ENCODE data around the gene SGF29.
"Not testable (repeated sequence)": the region's sequence is repeated elsewhere in the genome, so short reads cannot be mapped to it uniquely, and the experiment has no call there.

SGF29 gene

GRCh38 chr16:28595451-28595850 lies 41.7 kb downstream of the SGF29 start:
- H3K27me3 Mint-ChIP-seq, H3K9me3 Mint-ChIP-seq, H3K4me3 Mint-ChIP-seq, H3K4me1 Mint-ChIP-seq, H3K36me3 Mint-ChIP-seq, H3K27ac Mint-ChIP-seq: not testable (repeated sequence)

- Mint-ChIP-seq H3K27me3 (no peaks in the 10 kb centered on the region), H3K27ac (no peak overlapping the region), H3K4me3 (no peak overlapping the region), H3K9me3 (no peaks in the 10 kb centered on the region), H3K36me3 (peaks cover 3% of the 10 kb centered on the region), H3K4me1 (peaks cover 7% of the 10 kb centered on the region)
Measured at GRCh38 chr16:28596115-28596630, 42.5 kb downstream of the SGF29 start.

GRCh38 chr16:28596840-28597691 lies 43.3 kb downstream of the SGF29 start, which contains the start of gene SULT1A2:
SULT1A2 (minus strand) TSS chr16:28597050; CDS start chr16:28595930, 1,120 bp downstream.
- no peaks in the 10 kb centered on the region for H3K27me3 Mint-ChIP-seq

GRCh38 chr16:28597692-28598261 lies 44.1 kb downstream of the SGF29 start:
- Mint-ChIP-seq H3K4me1 (peaks cover 7% of the 10 kb centered on the region), H3K4me3 (no peak overlapping the region), H3K27me3 (no peaks in the 10 kb centered on the region), H3K27ac (no peak overlapping the region), H3K36me3 (no peaks in the 10 kb centered on the region), H3K9me3 (no peaks in the 10 kb centered on the region)

More at GRCh38 chr16:28596840-28597691, 43.3 kb downstream of the SGF29 start, which contains the start of gene SULT1A2:
- no peaks in the 10 kb centered on the region for H3K9me3 Mint-ChIP-seq
- H3K36me3 Mint-ChIP-seq = no peaks in the 10 kb centered on the region
- H3K4me1 Mint-ChIP-seq = peaks cover 7% of the 10 kb centered on the region
- no peak within 1 kb of the TSS for H3K4me3 Mint-ChIP-seq
- no peak within 1 kb of the TSS for H3K27ac Mint-ChIP-seq

- not testable (repeated sequence) for H3K9me3 Mint-ChIP-seq, H3K27me3 Mint-ChIP-seq, H3K4me3 Mint-ChIP-seq, H3K4me1 Mint-ChIP-seq, H3K36me3 Mint-ChIP-seq, H3K27ac Mint-ChIP-seq
Measured at GRCh38 chr16:28599377-28600285, 45.9 kb downstream of the SGF29 start.

GRCh38 chr16:28600965-28601364 lies 47.2 kb downstream of the SGF29 start:
- not testable (repeated sequence) for H3K9me3 Mint-ChIP-seq, H3K36me3 Mint-ChIP-seq, H3K4me1 Mint-ChIP-seq, H3K4me3 Mint-ChIP-seq, H3K27ac Mint-ChIP-seq, H3K27me3 Mint-ChIP-seq

- H3K27ac Mint-ChIP-seq, H3K9me3 Mint-ChIP-seq, H3K4me1 Mint-ChIP-seq, H3K4me3 Mint-ChIP-seq, H3K36me3 Mint-ChIP-seq, H3K27me3 Mint-ChIP-seq: not testable (repeated sequence)
Measured at GRCh38 chr16:28601589-28601988, 47.9 kb downstream of the SGF29 start.

GRCh38 chr16:28602062-28602461 lies 48.3 kb downstream of the SGF29 start:
- H3K36me3 Mint-ChIP-seq, H3K4me3 Mint-ChIP-seq, H3K27ac Mint-ChIP-seq, H3K9me3 Mint-ChIP-seq, H3K27me3 Mint-ChIP-seq, H3K4me1 Mint-ChIP-seq: not testable (repeated sequence)

- H3K4me3 Mint-ChIP-seq = no peak overlapping the region
- H3K36me3 Mint-ChIP-seq = no peaks in the 10 kb centered on the region
- no peak overlapping the region for H3K27ac Mint-ChIP-seq
- no peaks in the 10 kb centered on the region for H3K27me3 Mint-ChIP-seq
- no peaks in the 10 kb centered on the region for H3K4me1 Mint-ChIP-seq
- H3K9me3 Mint-ChIP-seq = no peaks in the 10 kb centered on the region
Measured at GRCh38 chr16:28602529-28602928, 48.8 kb downstream of the SGF29 start.

GRCh38 chr16:28603381-28604185 lies 49.9 kb downstream of the SGF29 start:
- Mint-ChIP-seq H3K9me3 (no peaks in the 10 kb centered on the region), H3K36me3 (no peaks in the 10 kb centered on the region), H3K27ac (no peak overlapping the region), H3K4me3 (no peak overlapping the region), H3K27me3 (no peaks in the 10 kb centered on the region), H3K4me1 (no peaks in the 10 kb centered on the region)

GRCh38 chr16:28604186-28604565 lies 50.5 kb downstream of the SGF29 start:
- Mint-ChIP-seq H3K9me3 (no peaks in the 10 kb centered on the region), H3K36me3 (no peaks in the 10 kb centered on the region), H3K4me3 (no peak overlapping the region), H3K27me3 (no peaks in the 10 kb centered on the region), H3K27ac (no peak overlapping the region), H3K4me1 (no peaks in the 10 kb centered on the region)

- Mint-ChIP-seq H3K27ac (no peak overlapping the region), H3K27me3 (no peaks in the 10 kb centered on the region)
Measured at GRCh38 chr16:28606291-28607115, 52.8 kb downstream of the SGF29 start.

GRCh38 chr16:28607116-28607623 lies 53.5 kb downstream of the SGF29 start:
- Mint-ChIP-seq H3K36me3 (no peaks in the 10 kb centered on the region), H3K27me3 (no peaks in the 10 kb centered on the region), H3K9me3 (no peaks in the 10 kb centered on the region), H3K4me3 (no peak overlapping the region), H3K4me1 (peaks cover 11% of the 10 kb centered on the region), H3K27ac (no peak overlapping the region)

More at GRCh38 chr16:28606291-28607115, 52.8 kb downstream of the SGF29 start:
- no peaks in the 10 kb centered on the region for H3K36me3 Mint-ChIP-seq
- peaks cover 11% of the 10 kb centered on the region for H3K4me1 Mint-ChIP-seq
- H3K4me3 Mint-ChIP-seq = no peak overlapping the region
- no peaks in the 10 kb centered on the region for H3K9me3 Mint-ChIP-seq
